Measurements from ENCODE around the gene EFHC1.

EFHC1 gene, protein sequence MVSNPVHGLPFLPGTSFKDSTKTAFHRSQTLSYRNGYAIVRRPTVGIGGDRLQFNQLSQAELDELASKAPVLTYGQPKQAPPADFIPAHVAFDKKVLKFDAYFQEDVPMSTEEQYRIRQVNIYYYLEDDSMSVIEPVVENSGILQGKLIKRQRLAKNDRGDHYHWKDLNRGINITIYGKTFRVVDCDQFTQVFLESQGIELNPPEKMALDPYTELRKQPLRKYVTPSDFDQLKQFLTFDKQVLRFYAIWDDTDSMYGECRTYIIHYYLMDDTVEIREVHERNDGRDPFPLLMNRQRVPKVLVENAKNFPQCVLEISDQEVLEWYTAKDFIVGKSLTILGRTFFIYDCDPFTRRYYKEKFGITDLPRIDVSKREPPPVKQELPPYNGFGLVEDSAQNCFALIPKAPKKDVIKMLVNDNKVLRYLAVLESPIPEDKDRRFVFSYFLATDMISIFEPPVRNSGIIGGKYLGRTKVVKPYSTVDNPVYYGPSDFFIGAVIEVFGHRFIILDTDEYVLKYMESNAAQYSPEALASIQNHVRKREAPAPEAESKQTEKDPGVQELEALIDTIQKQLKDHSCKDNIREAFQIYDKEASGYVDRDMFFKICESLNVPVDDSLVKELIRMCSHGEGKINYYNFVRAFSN

DNA sequence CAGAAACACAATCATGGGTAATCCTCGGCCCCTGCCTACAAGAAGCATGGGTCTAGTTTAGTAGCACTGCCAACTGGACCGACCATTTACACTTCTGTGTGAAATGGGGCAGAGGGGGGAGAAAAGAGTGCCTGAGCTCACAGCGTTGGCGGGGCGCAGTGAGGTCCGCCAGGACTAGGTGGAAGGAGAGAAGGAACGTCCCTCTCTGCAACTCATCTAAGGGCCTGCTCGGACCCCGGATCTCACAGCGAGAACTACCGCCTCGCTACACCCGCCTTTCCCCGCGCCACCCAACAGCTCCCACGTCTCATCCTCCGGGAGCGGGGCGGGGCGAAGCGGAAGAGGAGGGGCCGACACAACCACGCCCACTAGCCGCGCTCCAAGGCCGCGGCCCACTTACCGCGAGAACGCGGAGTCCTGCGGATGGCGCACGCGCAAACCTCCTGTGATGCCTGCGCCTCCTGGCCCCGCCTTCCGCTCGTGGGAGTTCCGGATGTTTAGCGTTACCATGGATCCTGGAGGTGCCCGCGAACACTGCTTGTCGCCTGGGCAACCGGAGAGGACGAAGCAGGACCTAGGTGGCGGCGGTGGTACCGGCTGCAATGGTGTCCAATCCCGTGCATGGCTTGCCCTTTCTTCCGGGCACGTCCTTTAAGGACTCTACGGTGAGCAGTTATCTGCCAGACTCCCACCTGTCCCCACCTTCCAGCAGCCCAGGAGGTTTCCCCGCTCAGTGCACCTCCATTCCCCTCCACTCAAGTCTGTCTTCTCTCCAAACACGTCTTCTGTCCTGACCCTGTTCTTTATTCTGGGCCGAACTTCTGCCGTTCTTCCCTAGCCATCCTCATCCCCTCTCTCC is at the start of gene EFHC1:
Gene EFHC1 (plus strand): TSS at position 534 of the 859 bp plus-strand sequence. CDS start 69 bp downstream, at position 603.
- Histone ChIP-seq H3K79me2 (ENCODE audit: insufficient read depth, low read length) (no peaks in the 10 kb centered on the region), H4K20me1 (ENCODE audit: insufficient read depth, low read length, poor library complexity, severe bottlenecking) (no peaks in the 10 kb centered on the region), H3K9me3 (ENCODE audit: insufficient read depth, low read depth, low read length) (no peaks in the 10 kb centered on the region), H3K27me3 (ENCODE audit: insufficient read depth, low read length, poor library complexity, severe bottlenecking) (no peaks in the 10 kb centered on the region), H3K4me1 (ENCODE audit: insufficient read depth, low read length, poor library complexity, severe bottlenecking) (peaks cover 47% of the 10 kb centered on the region), H3F3A (ENCODE audit: low read depth) (peaks cover 11% of the 10 kb centered on the region; the same call in 1 of the 2 replicates), H3K9me2 (replicated peaks; ENCODE audit: low read depth, low read length) (no peaks in the 10 kb centered on the region), H3K4me3 (ENCODE audit: low read length, poor library complexity, severe bottlenecking) (peak within 1 kb of the TSS; percentile 85), H3K4me2 (ENCODE audit: low read depth, low read length, poor library complexity, severe bottlenecking) (peak within 1 kb of the TSS; percentile 87), H2AFZ (ENCODE audit: low read length) (peak within 1 kb of the TSS; percentile 72), H3K9ac (ENCODE audit: low read depth, low read length, poor library complexity, severe bottlenecking) (peak within 1 kb of the TSS; percentile 95), H3K36me3 (ENCODE audit: insufficient read depth, low read length) (no peaks in the 10 kb centered on the region)
- TF ChIP-seq, protein P1, sequence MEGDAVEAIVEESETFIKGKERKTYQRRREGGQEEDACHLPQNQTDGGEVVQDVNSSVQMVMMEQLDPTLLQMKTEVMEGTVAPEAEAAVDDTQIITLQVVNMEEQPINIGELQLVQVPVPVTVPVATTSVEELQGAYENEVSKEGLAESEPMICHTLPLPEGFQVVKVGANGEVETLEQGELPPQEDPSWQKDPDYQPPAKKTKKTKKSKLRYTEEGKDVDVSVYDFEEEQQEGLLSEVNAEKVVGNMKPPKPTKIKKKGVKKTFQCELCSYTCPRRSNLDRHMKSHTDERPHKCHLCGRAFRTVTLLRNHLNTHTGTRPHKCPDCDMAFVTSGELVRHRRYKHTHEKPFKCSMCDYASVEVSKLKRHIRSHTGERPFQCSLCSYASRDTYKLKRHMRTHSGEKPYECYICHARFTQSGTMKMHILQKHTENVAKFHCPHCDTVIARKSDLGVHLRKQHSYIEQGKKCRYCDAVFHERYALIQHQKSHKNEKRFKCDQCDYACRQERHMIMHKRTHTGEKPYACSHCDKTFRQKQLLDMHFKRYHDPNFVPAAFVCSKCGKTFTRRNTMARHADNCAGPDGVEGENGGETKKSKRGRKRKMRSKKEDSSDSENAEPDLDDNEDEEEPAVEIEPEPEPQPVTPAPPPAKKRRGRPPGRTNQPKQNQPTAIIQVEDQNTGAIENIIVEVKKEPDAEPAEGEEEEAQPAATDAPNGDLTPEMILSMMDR (conservative IDR thresholded peaks at IDR 0.05; ENCODE audit: low read length): no peak
- no peak for TF ChIP-seq EZH2phosphoT487 (IDR thresholded peaks at IDR 0.05; ENCODE audit: borderline replicate concordance)

DNA sequence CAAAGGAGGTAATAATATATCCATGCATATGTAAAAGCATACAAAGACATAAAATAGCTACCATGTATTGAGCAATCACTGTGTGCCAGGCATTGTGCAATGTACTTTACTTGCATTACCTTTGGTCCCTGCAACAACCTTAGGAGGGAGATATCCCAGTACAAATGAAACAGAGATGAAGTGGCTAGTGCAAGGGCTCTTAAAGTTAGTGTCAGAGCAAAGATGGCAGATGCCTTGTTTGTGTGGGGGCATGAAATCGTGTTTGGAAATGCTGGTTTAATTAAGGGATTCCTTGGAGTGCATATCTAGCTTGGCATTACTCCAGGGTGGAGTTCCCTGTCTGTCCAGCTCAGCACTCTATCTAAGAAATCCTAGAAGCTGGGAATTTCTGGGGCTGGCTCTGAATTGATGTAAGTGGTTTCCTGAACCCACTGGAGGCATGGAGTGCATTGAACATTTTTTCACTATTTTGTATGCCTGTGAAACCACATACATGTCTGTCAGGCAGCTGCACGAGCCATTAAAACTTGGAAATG is 48.4 kb upstream of the EFHC1 start:
- Histone ChIP-seq H3K27me3 (ENCODE audit: insufficient read depth, low read length, poor library complexity, severe bottlenecking) (no peaks in the 10 kb centered on the region), H3K9me3 (ENCODE audit: insufficient read depth, low read depth, low read length) (no peaks in the 10 kb centered on the region; the same call in 1 of the 2 replicates), H3K9ac (ENCODE audit: low read depth, low read length, poor library complexity, severe bottlenecking) (no peak overlapping the region), H3F3A (ENCODE audit: low read depth) (no peaks in the 10 kb centered on the region), H3K9me2 (replicated peaks; ENCODE audit: low read depth, low read length) (no peaks in the 10 kb centered on the region), H4K20me1 (ENCODE audit: insufficient read depth, low read length, poor library complexity, severe bottlenecking) (no peaks in the 10 kb centered on the region), H2AFZ (ENCODE audit: low read length) (no peak overlapping the region), H3K79me2 (ENCODE audit: insufficient read depth, low read length) (peaks cover 11% of the 10 kb centered on the region), H3K4me1 (ENCODE audit: insufficient read depth, low read length, poor library complexity, severe bottlenecking) (peaks cover 6% of the 10 kb centered on the region), H3K4me3 (ENCODE audit: low read length, poor library complexity, severe bottlenecking) (no peak overlapping the region), H3K36me3 (ENCODE audit: insufficient read depth, low read length) (no peaks in the 10 kb centered on the region), H3K4me2 (ENCODE audit: low read depth, low read length, poor library complexity, severe bottlenecking) (no peak overlapping the region)
- no peak for TF ChIP-seq EZH2phosphoT487 (IDR thresholded peaks at IDR 0.05; ENCODE audit: borderline replicate concordance)
- TF ChIP-seq, protein P1 (conservative IDR thresholded peaks at IDR 0.05; ENCODE audit: low read length): no peak

DNA sequence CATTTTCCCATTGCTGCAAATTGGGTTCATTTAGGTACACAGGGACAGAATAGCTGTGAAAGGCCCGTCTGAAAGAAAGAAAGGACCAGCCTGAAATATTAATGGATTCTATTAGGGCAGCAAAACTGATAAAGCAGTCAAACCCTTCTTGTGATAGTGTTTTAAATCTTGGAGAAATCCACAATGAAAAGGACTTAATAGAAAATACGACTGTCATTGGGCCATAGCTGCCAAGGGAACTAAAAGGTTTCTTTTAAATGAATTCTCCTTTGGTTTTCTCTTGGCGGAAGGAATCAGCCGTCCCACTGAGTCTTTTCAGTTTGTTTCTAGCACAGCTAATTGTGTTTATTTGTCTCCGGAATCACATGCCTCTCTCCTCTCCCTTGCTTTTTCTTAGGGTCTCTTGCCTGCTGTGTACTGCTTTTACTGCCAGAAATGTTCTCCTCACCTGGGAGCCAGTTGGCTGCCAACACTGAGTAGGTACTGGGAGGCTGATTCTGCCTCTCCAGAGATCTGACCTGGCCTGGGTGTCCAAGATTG is 46.9 kb upstream of the EFHC1 start:
- no peaks in the 10 kb centered on the region for H3K27me3 ChIP-seq (ENCODE audit: insufficient read depth, low read length, poor library complexity, severe bottlenecking)

More for the DNA sequence above, 46.9 kb upstream of the EFHC1 start:
- no peaks in the 10 kb centered on the region for H3K79me2 ChIP-seq (ENCODE audit: insufficient read depth, low read length)
- H4K20me1 ChIP-seq (ENCODE audit: insufficient read depth, low read length, poor library complexity, severe bottlenecking): no peaks in the 10 kb centered on the region
- H3K4me3 ChIP-seq (ENCODE audit: low read length, poor library complexity, severe bottlenecking): no peak overlapping the region
- no peaks in the 10 kb centered on the region; the same call in 1 of the 2 replicates for H3K9me3 ChIP-seq (ENCODE audit: insufficient read depth, low read depth, low read length)
- H3K9me2 ChIP-seq (replicated peaks; ENCODE audit: low read depth, low read length): no peaks in the 10 kb centered on the region
- TF ChIP-seq, protein P1 (conservative IDR thresholded peaks at IDR 0.05; ENCODE audit: low read length): no peak
- TF ChIP-seq EZH2phosphoT487 (IDR thresholded peaks at IDR 0.05; ENCODE audit: borderline replicate concordance): no peak
- no peak overlapping the region for H3K9ac ChIP-seq (ENCODE audit: low read depth, low read length, poor library complexity, severe bottlenecking)
- no peaks in the 10 kb centered on the region for H3F3A ChIP-seq (ENCODE audit: low read depth)
- no peaks in the 10 kb centered on the region for H3K36me3 ChIP-seq (ENCODE audit: insufficient read depth, low read length)
- H3K4me1 ChIP-seq (ENCODE audit: insufficient read depth, low read length, poor library complexity, severe bottlenecking): peaks cover 21% of the 10 kb centered on the region
- no peak overlapping the region for H3K4me2 ChIP-seq (ENCODE audit: low read depth, low read length, poor library complexity, severe bottlenecking)
- H2AFZ ChIP-seq (ENCODE audit: low read length): no peak overlapping the region

Measured in Loucy (cell line).